Heart left ventricle (tissue), 16 donors: ENCODE data around the gene RPL29. TPM values are rescaled to one million over a fixed set of nuclear protein-coding genes. Genes with fewer than 3 reads are reported as not detected.

Source experiments
- ATAC-seq, 4 donors: fragments of 200-7000 bp; cut with Tn5 transposase; one replicate each; pipeline ENCODE4 v1.9.1; 2020 to 2022; ENCODE audit warnings: moderate library complexity in 4 of 4, mild to moderate bottlenecking in 3 of 4, moderate number of reproducible peaks in 1 of 4
- DNase-seq, 5 donors: peaks; one replicate each; pipeline ENCODE4 v3.0.0-alpha.2; 2020
- H3K27ac ChIP-seq, 12 donors: fragments of 200-600 bp; sonication (generic) in 4 of 12; one replicate each; pipeline versions ENCODE4 v1.5.0 to v1.8.0; 2016 to 2022; ENCODE audit warnings: mild to moderate bottlenecking in 2 of 12
- H3K27me3 ChIP-seq, 9 donors: fragments of 200-600 bp; sonication (generic) in 2 of 9; one replicate each; pipeline versions ENCODE4 v1.5.1 to v1.8.0; 2016 to 2022; ENCODE audit warnings: mild to moderate bottlenecking in 3 of 9
- H3K36me3 ChIP-seq, 9 donors: fragments of 200-600 bp; sonication (generic) in 2 of 9; one replicate each; pipeline versions ENCODE4 v1.5.0 to v1.8.0; 2018 to 2022; ENCODE audit warnings: mild to moderate bottlenecking in 2 of 9
- H3K4me1 ChIP-seq, 12 donors: fragments of 200-600 bp; sonication (generic) in 4 of 12; one replicate each; pipeline versions ENCODE4 v1.5.0 to v1.8.0; 2016 to 2022; ENCODE audit warnings: mild to moderate bottlenecking in 3 of 12
- H3K4me3 ChIP-seq, 12 donors: fragments of 200-600 bp; sonication (generic) in 4 of 12; one replicate each; pipeline versions ENCODE4 v1.5.0 to v1.8.0; 2017 to 2022; ENCODE audit warnings: mild to moderate bottlenecking in 9 of 12, moderate library complexity in 4 of 12
- H3K9me3 ChIP-seq, 12 donors: fragments of 200-600 bp; sonication (generic) in 4 of 12; one replicate each; pipeline versions ENCODE4 v1.5.0 to v1.8.0; 2016 to 2022; ENCODE audit warnings: mild to moderate bottlenecking in 1 of 12
- POLR2A ChIP-seq, 2 donors: fragments of 450-650 bp; IDR thresholded peaks; one replicate each; pipeline ENCODE4 v1.6.1; 2017; ENCODE audit warnings: antibody characterized with exemption in 2 of 2, mild to moderate bottlenecking in 2 of 2, moderate library complexity in 2 of 2
- WGBS, 4 donors: extraction: QIAGEN DNeasy Blood & Tissue Kit in 2 of 4; methylation state at CpG; one replicate each; pipeline versions ENCODE4 v1.1.5 to v1.1.7; 2013 to 2018; 5-methylcytosine and 5-hydroxymethylcytosine counted together
- intact Hi-C, 10 donors: fragments of 100-400 bp; cut with DNase I; formaldehyde crosslinking; loops; one replicate each; pipeline versions ENCODE4 v1.11.1 to v1.14.2; 2022
- polyA plus RNA-seq, 2 donors: library from polyadenylated mRNA; stranded (reverse); fragments of 200-250 nt; gene quantifications; one replicate each; pipeline ENCODE4 v1.2.3, GENCODE V29; 2013
- total RNA-seq, 9 donors: library from RNA; depleted of rRNA in 2 of 9; stranded (reverse); fragments of >200 nt in 2 of 9; fragmentation: NEBNext Ultra II Directional in 3 of 9; extraction: Animal tissue kit (Norgen Biotek cat#: 25700) in 3 of 9; gene quantifications; one replicate each; pipeline versions ENCODE4 v1.1.0 to v1.2.4, GENCODE V29; 2016 to 2023
- TF ChIP-seq, protein P1 (sequence below), 12 donors: fragments of 200-600 bp; sonication (generic) in 4 of 12; IDR thresholded peaks; one replicate each; pipeline versions ENCODE4 v1.5.0 to v1.8.0; 2018 to 2022; ENCODE audit warnings: antibody characterized with exemption in 12 of 12, mild to moderate bottlenecking in 5 of 12
- donor health status: ischemic (EF 13 %, LVEDD 7.1; RV severe dilation, severe dysfunction).
- donor health status: healthy with polysubstance abuse.
- donor health status: DM: no; HTN: yes; CAD: no.
- donor health status: DM: no; HTN: no; CAD: no.
- donor health status: ischemic (EF 25% LVEDD 6.9; RV normal size, moderate dysfunction).
- donor health status: ischemic (EF 25% LVEDD 5.7; RV mildly dilated, moderate dysfunction).
- donor health status: healthy.
- donor health status: DM: yes; HTN: yes; CAD: no.
- donor health status: ischemic (EF 35%, LVEDD 5.7; RV mildly dilated, moderate dysfunction).
- donor health status: nonischemic (EF 11% LVEDD 7.7; RV severe dilation, severe dysfunction).
- donor health status: DM: yes; HTN: yes; CAD: no.
- donor health status: PGD.
- donor health status: ischemic (EF 29% LVEDD 5.4; RV normal size, mild dysfunction).
- donor health status: nonischemic (EF 23%, LVEDD 6.1; RV moderate dilation, normal function).

RPL29 gene
- total and polyA plus RNA-seq, 11 donors = 515 to 1,405 (median 731) TPM

DNA sequence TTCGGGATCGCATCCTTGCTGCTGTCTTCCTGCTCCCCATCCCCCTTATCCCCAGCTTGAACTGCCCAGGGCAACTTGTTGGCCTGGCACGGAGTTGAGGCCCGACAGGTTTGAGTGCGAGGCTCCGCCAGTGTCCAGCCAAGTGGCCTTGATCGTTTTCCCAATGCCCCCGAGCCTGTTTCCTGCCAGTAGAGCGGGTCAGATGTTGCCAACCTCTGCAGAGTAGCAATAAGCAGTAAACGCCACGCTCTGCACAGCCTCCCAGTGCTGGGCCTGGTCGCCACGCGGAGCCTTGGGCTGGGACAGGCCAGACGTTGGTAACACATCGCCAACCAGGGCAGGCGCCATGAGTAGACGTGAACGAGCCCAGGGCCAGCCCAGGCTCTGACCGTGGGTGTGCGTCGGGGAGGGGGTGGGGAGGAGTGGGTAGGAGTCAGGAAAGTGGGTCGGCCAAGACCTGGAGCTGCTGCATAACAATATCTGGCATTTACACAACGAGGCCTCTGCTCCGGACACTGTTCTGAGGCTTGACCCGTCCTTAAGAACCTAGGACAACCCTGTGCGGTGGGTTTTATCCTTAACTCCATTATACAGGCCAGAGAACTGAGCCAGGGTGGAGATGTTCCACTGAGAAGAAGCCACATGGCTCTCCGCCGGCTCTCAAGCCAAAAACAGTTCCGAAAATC lies 21.3 kb downstream of the RPL29 start:
- H3K27ac ChIP-seq = peak overlapping the region; percentile 89 to 98 (median 96)
- peaks cover 0 to 10% (median 0%) of the 10 kb centered on the region in 9 donors for H3K36me3 ChIP-seq
- 12 to 24% (median 21%) methylated on average over 24 to 30 of the region's 30 CpGs for WGBS, 4 donors
- H3K9me3 ChIP-seq = no peaks in the 10 kb centered on the region
- ATAC-seq (peak; percentile 12 to 29 (median 25)), DNase-seq (peak in 1 of 5 donors; percentile 56)
- TF ChIP-seq, protein P1, sequence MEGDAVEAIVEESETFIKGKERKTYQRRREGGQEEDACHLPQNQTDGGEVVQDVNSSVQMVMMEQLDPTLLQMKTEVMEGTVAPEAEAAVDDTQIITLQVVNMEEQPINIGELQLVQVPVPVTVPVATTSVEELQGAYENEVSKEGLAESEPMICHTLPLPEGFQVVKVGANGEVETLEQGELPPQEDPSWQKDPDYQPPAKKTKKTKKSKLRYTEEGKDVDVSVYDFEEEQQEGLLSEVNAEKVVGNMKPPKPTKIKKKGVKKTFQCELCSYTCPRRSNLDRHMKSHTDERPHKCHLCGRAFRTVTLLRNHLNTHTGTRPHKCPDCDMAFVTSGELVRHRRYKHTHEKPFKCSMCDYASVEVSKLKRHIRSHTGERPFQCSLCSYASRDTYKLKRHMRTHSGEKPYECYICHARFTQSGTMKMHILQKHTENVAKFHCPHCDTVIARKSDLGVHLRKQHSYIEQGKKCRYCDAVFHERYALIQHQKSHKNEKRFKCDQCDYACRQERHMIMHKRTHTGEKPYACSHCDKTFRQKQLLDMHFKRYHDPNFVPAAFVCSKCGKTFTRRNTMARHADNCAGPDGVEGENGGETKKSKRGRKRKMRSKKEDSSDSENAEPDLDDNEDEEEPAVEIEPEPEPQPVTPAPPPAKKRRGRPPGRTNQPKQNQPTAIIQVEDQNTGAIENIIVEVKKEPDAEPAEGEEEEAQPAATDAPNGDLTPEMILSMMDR (IDR thresholded peaks at IDR 0.05) = peak in 5 of 12 donors; percentile 3 to 38 (median 28)
- TF ChIP-seq POLR2A (IDR thresholded peaks at IDR 0.05) = no peak
- H3K4me3 ChIP-seq = peak overlapping the region; percentile 47 to 87 (median 70)
- peaks cover 5 to 58% (median 23%) of the 10 kb centered on the region in 12 donors for H3K4me1 ChIP-seq
- no peaks in the 10 kb centered on the region for H3K27me3 ChIP-seq
- intact Hi-C loops = loop anchor here in 7 of 10 donors (1.0 to 2.0 kb wide), 2 partner anchors 32 kb away; partner anchors contain the start of gene PARP3 (in 7 of the 7)

DNA sequence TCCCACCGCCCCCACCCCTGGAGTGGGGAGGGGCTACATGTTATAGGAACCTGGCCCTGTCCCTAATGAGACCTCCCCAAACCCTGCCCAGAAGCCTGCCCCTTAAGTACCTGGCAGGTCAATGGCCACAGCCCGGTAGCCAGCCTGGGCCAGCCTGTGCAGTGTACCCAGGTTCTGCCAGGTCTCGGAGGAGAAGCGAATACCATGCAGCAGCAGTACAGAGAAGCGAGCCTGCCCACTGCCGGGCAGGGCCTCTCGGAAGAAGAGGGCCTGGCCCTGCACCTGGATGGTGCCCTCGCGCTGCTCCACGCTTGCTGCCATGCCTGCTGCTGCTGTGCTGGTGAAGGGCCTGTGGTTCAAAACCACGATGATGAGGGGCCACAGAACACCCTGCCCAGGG lies 24.3 kb downstream of the RPL29 start:
- Histone ChIP-seq H3K4me3 (no peak overlapping the region), H3K9me3 (no peaks in the 10 kb centered on the region), H3K27me3 (no peaks in the 10 kb centered on the region), H3K27ac (no peak overlapping the region), H3K36me3 (peaks cover 0 to 10% (median 0%) of the 10 kb centered on the region in 9 donors), H3K4me1 (peaks cover 7 to 78% (median 38%) of the 10 kb centered on the region in 12 donors)
- TF ChIP-seq, protein P1 (IDR thresholded peaks at IDR 0.05) = no peak
- TF ChIP-seq POLR2A (IDR thresholded peaks at IDR 0.05) = no peak
- DNase-seq (no peak), ATAC-seq (no peak)
- intact Hi-C loops = no loop called here
- WGBS, 4 donors = 86 to 94% (median 89%) methylated on average over 7 to 11 of the region's 11 CpGs

DNA sequence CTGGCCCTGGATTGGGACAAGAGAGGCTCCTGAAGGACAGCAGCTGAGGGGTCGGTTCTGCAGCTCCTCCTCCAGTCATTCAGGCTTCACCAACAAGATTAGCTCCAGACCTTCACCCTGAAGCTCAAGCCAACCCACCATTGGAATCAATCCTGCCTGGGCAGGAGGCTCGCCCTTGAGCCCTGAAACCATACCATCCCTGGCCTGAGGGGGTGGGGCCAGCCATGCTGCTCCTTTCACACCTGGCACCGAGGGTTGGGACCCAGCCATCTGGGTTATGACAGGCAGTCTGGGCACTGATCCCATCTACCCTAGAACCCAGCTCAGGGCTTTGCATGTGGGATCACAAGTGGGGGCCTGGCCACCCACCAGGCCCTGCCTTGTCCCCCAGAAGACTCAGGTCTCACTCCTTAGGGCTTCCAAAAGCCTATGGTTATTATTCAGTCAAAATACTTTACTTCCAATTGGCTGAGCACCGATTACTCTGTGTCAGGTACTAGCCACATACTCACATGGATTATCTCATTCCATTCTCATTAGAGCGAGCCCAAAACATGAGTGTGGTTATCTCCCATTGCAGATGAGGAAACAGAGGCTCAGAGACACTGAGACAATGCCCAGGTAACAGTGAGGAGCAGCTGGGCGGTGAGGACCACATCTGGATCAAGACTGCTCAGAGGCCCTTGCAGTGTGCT lies 24.9 kb downstream of the RPL29 start:
- Histone ChIP-seq H3K4me1 (peaks cover 8 to 78% (median 39%) of the 10 kb centered on the region in 12 donors), H3K9me3 (no peaks in the 10 kb centered on the region), H3K4me3 (no peak overlapping the region), H3K27ac (peak overlapping the region in 1 of 12 donors; percentile 37), H3K27me3 (no peaks in the 10 kb centered on the region), H3K36me3 (peaks cover 0 to 10% (median 0%) of the 10 kb centered on the region in 9 donors)
- DNase-seq (no peak), ATAC-seq (no peak)
- WGBS, 4 donors = 60 to 75% (median 71%) methylated on average over 5 to 6 of the region's 6 CpGs
- intact Hi-C loops = no loop called here
- no peak for TF ChIP-seq POLR2A (IDR thresholded peaks at IDR 0.05)
- TF ChIP-seq, protein P1 (IDR thresholded peaks at IDR 0.05) = no peak

DNA sequence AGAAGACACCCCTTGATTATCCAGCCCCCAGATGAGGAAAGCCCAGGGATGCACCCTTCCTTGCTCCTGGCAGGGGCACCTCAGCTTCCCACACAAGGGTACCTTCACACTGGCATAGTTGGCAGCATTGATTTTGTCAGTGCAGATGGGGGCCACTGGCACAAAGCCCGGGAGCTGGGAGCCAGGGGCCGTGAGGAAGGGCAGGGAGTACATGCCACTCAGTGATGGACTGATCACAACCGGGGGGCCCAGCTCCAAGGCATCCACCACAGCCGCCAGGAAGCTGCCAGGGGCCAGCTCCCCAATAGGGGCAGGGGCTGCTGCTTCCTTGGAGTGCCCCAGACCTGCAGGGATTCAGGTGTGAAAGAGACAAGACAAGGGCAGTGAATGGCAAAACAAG lies 25.9 kb downstream of the RPL29 start:
- WGBS, 4 donors = 59 to 71% (median 64%) methylated on average over 4 of the region's 4 CpGs
- no peak for DNase-seq
- H3K27ac ChIP-seq = no peak overlapping the region

More for the DNA sequence above, 25.9 kb downstream of the RPL29 start:
- no peak for TF ChIP-seq POLR2A (IDR thresholded peaks at IDR 0.05)
- TF ChIP-seq, protein P1 (IDR thresholded peaks at IDR 0.05) = no peak
- H3K27me3 ChIP-seq = no peaks in the 10 kb centered on the region
- no peak for ATAC-seq
- no peak overlapping the region for H3K4me3 ChIP-seq
- H3K9me3 ChIP-seq = no peaks in the 10 kb centered on the region
- intact Hi-C loops = loop anchor here in 1 of 10 donors (10.0 kb wide), 1 partner anchor 1615 kb away; the partner anchor contains the start of genes CYB561D2, NPRL2 and TMEM115
- H3K4me1 ChIP-seq = peaks cover 8 to 81% (median 36%) of the 10 kb centered on the region in 12 donors
- peaks cover 0 to 10% (median 0%) of the 10 kb centered on the region in 9 donors for H3K36me3 ChIP-seq
